ENCODE data around the gene BAHCC1.

The BAHCC1 gene

DNA sequence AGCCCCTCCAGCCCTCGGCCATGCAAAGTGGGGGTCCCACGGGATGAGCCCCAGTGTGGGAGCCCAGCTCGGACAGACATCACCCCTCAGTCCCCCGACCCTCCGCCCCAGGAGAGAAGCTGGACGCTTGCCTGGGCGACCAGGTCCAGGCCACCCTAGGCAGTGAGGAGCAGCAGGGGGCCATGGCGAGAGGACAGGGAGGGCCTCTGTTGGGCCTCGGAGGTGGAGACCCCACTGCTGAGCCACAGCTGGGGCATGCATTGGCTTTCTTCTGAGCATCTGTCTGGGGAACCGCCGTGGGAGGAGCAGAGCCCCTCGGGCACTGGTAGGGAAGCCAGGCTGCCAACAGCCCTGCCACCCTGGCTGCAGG is 104.3 kb downstream of the BAHCC1 start:
- Mint-ChIP-seq H3K4me1 (ENCODE audit: low read depth) (no peaks in the 10 kb centered on the region), H3K27me3 (peaks cover 6% of the 10 kb centered on the region), H3K36me3 (ENCODE audit: low read depth) (no peaks in the 10 kb centered on the region), H3K4me3 (no peak overlapping the region), H3K9me3 (no peaks in the 10 kb centered on the region), H3K27ac (no peak overlapping the region)
- DNase-seq, result no peak

DNA sequence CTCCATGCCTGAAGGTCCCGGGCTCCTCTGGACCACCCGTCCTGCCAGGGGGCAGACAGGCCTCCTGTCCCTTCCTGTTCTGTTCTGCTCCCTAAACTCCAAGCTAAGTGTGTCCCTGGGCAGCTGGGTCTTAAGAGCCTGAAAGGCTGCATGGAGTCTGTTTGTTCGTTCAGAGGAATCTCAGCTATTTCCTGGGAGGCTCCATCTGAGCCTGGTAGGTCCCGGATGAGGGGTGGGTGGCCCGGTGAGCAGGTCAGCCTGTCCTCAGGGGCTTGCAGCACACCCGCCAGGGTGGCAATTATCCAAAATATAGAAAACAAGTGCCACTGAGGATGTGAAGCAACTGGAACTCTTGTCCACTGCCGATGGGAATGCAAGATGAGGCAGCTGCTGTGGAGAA is 104.8 kb downstream of the BAHCC1 start:
- Mint-ChIP-seq H3K27ac (no peak overlapping the region), H3K27me3 (peaks cover 6% of the 10 kb centered on the region), H3K9me3 (no peaks in the 10 kb centered on the region), H3K4me3 (no peak overlapping the region), H3K36me3 (ENCODE audit: low read depth) (no peaks in the 10 kb centered on the region), H3K4me1 (ENCODE audit: low read depth) (no peaks in the 10 kb centered on the region)
- no peak for DNase-seq

DNA sequence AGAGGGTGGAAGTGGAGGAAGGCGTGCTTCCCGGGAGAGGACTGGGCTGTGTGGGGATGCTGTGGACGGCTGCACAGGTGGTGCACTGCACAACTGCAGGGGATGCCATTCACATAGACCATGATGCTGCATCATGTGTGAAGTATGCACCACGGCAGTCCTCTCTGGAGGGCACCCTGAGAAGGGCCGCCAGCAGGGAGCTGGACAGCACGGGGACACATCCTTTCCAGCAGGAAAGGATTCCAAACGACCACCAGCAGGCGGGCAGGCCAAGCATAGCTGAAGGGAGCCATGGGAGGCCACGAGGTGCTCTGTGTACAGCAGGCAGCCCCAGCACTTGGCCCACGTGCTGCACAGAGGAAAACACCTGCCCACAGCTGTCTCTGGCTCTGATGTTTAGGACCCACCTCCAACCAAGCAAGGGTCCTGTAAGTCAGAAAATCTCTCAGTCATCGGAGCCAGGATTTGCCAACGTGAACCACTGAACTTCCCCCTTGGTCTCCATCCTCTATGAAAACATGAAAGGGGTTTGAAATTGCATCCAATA is 107.3 kb downstream of the BAHCC1 start:
- peaks cover 6% of the 10 kb centered on the region for H3K27me3 Mint-ChIP-seq
- no peak overlapping the region for H3K27ac Mint-ChIP-seq
- no peaks in the 10 kb centered on the region for H3K36me3 Mint-ChIP-seq (ENCODE audit: low read depth)
- no peak overlapping the region for H3K4me3 Mint-ChIP-seq
- no peak for DNase-seq
- no peaks in the 10 kb centered on the region for H3K9me3 Mint-ChIP-seq
- H3K4me1 Mint-ChIP-seq (ENCODE audit: low read depth), result no peaks in the 10 kb centered on the region

DNA sequence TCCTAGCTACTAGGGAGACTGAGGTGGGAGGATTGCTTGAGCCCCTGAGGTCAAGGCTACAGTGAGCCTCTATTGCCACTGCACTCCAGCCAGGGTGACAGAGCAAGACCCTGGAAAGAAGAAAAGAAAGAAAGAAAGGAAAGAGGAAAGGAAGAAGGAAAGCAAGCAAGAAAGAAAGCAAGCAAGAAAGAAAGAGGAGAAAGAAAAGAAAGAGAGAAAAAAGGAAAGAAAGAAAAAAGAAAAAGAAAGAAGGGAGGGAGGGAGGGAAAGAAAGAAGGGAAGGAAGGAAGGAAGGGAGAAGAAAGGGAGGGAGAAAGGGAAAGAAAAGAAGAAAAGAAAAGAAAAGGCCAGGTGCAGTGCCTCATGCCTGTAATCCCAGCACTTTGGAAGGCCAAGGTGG is 108.4 kb downstream of the BAHCC1 start:
- DNase-seq, result no peak
- H3K36me3 Mint-ChIP-seq (ENCODE audit: low read depth), result peaks cover 9% of the 10 kb centered on the region
- peaks cover 4% of the 10 kb centered on the region for H3K4me1 Mint-ChIP-seq (ENCODE audit: low read depth)
- no peaks in the 10 kb centered on the region for H3K9me3 Mint-ChIP-seq
- no peak overlapping the region for H3K4me3 Mint-ChIP-seq
- H3K27ac Mint-ChIP-seq, result no peak overlapping the region
- H3K27me3 Mint-ChIP-seq, result no peaks in the 10 kb centered on the region

DNA sequence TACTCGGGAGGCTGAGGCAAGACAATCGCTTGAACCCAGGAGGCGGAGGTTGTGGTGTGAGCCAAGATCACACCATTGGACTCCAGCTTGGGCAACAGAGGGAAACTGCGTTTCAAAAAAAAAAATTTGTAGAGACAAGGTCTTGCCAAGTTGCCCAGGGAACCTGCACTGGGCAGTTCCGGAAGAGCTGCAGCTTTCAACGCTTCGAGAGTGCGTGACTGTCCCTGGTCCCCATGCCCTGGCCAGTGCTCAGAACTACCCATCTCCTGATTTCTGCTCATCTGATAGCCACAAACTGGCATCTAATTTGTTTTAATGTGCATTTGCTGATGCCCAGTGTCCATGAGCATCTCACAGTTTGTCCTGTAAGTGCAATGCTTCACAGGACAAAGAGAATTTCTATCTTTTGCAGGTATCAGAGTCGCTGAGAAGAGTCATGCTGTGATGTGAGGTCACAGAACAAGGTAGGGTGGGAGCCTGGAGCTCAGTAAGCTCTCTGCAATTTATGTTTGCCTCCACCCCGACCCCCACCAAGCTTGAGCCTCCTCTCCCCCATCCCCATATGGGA is 113.5 kb downstream of the BAHCC1 start:
- peak overlapping the region; percentile 94 for H3K27ac Mint-ChIP-seq
- H3K4me3 Mint-ChIP-seq, result peak overlapping the region; percentile 94
- no peak for DNase-seq
- H3K27me3 Mint-ChIP-seq, result no peaks in the 10 kb centered on the region
- peaks cover 18% of the 10 kb centered on the region for H3K4me1 Mint-ChIP-seq (ENCODE audit: low read depth)
- peaks cover 49% of the 10 kb centered on the region for H3K36me3 Mint-ChIP-seq (ENCODE audit: low read depth)
- H3K9me3 Mint-ChIP-seq, result no peaks in the 10 kb centered on the region

DNA sequence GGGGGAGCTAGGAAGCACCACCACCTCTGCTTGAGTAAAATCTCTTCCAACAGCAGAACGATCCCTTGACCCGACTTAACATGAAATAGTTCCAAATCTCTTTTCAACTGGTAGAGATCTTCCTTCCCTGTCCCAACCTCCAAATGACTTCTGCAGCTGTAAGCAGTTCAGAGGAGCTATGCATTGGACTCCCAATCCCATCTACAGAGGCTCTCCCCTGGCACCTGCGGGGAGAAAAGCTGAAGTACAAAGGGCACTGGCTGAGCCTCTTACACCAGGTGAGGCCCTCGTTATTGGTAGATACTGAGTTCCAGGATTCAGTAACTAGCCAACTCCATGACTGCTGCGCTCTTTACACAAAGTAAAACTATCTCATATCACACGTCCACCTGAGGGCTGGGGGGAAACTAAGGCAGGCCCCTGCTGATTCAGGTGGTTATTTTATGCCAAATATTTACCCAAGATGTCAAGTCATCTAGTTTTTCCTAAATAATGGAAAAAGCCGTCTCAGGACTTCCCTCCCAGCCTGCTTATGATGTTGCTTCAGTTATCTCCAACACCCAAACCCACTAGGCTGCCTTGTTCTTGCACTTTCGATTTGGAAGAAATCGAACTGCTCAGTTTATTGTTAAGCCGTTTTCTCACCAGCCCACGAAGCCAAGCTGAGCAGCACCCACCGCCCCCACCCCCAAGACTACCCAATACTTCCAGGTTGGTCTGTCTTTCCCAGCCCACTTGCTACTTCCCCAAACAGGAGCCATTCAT is 114.1 kb downstream of the BAHCC1 start:
- peaks cover 50% of the 10 kb centered on the region for H3K36me3 Mint-ChIP-seq (ENCODE audit: low read depth)
- peak overlapping the region; percentile 94 for H3K27ac Mint-ChIP-seq
- peak; percentile 51 for DNase-seq
- H3K27me3 Mint-ChIP-seq, result no peaks in the 10 kb centered on the region
- peaks cover 18% of the 10 kb centered on the region for H3K4me1 Mint-ChIP-seq (ENCODE audit: low read depth)
- H3K4me3 Mint-ChIP-seq, result peak overlapping the region; percentile 94
- H3K9me3 Mint-ChIP-seq, result no peaks in the 10 kb centered on the region

DNA sequence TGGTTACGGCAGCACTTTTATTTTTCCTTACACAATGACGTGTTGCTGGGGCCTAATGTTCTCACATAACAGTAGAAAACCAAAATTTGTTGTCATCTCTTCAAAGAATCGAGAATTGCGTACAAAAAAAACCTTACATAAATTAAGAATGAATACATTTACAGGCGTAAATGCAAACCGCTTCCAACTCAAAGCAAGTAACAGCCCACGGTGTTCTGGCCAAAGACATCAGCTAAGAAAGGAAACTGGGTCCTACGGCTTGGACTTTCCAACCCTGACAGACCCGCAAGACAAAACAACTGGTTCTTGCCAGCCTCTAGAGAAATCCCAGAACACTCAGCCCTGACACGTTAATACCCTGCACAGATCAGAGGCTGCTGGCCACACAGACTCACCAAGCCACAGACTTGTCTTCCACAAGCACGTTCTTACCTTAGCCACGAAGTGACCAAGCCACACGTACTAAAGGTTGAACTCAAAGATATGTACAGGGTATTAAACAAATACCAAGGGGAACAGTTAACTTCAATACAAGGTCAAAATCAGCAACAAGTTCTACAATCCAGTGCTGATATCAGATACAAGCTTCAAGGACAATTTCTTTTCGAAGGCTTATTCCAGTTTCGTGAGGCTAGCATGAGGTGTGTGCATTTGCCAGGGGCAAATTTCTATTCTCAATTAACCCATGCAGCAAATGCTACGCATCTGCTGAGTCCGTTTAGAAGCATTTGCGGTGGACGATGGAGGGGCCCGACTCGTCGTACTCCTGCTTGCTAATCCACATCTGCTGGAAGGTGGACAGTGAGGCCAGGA is 114.9 kb downstream of the BAHCC1 start:
- DNase-seq, result no peak
- Mint-ChIP-seq H3K27ac (peak overlapping the region; percentile 94), H3K4me1 (ENCODE audit: low read depth) (peaks cover 18% of the 10 kb centered on the region), H3K4me3 (peak overlapping the region; percentile 94), H3K36me3 (ENCODE audit: low read depth) (peaks cover 51% of the 10 kb centered on the region), H3K9me3 (no peaks in the 10 kb centered on the region), H3K27me3 (no peaks in the 10 kb centered on the region)

DNA sequence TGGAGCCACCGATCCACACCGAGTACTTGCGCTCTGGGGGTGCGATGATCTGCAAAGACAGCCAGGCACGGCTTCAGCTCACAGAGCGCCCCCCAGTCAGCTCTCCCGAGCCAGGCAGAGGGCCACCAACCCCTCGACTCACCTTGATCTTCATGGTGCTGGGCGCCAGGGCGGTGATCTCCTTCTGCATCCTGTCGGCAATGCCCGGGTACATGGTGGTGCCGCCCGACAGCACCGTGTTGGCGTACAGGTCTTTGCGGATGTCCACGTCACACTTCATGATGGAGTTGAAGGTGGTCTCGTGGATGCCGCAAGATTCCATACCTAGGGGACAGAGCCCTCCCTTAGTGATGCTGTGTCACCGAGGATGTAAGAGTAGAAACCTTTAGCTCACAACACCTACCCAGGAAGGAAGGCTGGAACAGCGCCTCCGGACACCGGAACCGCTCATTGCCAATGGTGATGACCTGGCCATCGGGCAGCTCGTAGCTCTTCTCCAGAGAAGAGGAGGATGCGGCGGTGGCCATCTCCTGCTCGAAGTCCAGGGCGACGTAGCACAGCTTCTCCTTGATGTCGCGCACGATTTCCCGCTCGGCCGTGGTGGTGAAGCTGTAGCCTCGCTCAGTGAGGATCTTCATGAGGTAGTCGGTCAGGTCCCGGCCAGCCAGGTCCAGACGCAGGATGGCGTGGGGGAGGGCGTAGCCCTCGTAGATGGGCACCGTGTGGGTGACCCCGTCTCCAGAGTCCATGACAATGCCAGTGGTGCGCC is 115.7 kb downstream of the BAHCC1 start:
- Mint-ChIP-seq H3K4me3 (peak overlapping the region; percentile 94), H3K36me3 (ENCODE audit: low read depth) (peaks cover 56% of the 10 kb centered on the region), H3K27me3 (no peaks in the 10 kb centered on the region), H3K9me3 (no peaks in the 10 kb centered on the region), H3K27ac (peak overlapping the region; percentile 94), H3K4me1 (ENCODE audit: low read depth) (peaks cover 22% of the 10 kb centered on the region)
- DNase-seq, result peak; percentile 63

DNA sequence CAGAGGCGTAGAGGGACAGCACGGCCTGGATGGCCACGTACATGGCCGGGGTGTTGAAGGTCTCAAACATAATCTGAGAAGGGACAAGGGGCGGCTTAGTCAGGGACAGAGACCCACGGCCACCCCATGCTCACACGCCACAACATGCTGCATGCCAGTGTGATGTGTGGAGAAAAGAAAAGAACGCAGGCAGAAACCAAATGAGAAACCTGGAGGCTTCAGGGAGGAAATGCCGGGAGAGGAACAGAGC is 116.2 kb downstream of the BAHCC1 start:
- Mint-ChIP-seq H3K27ac (peak overlapping the region; percentile 94), H3K9me3 (no peaks in the 10 kb centered on the region), H3K36me3 (ENCODE audit: low read depth) (peaks cover 60% of the 10 kb centered on the region), H3K4me3 (peak overlapping the region; percentile 94), H3K4me1 (ENCODE audit: low read depth) (peaks cover 27% of the 10 kb centered on the region), H3K27me3 (no peaks in the 10 kb centered on the region)
- DNase-seq, result no peak

DNA sequence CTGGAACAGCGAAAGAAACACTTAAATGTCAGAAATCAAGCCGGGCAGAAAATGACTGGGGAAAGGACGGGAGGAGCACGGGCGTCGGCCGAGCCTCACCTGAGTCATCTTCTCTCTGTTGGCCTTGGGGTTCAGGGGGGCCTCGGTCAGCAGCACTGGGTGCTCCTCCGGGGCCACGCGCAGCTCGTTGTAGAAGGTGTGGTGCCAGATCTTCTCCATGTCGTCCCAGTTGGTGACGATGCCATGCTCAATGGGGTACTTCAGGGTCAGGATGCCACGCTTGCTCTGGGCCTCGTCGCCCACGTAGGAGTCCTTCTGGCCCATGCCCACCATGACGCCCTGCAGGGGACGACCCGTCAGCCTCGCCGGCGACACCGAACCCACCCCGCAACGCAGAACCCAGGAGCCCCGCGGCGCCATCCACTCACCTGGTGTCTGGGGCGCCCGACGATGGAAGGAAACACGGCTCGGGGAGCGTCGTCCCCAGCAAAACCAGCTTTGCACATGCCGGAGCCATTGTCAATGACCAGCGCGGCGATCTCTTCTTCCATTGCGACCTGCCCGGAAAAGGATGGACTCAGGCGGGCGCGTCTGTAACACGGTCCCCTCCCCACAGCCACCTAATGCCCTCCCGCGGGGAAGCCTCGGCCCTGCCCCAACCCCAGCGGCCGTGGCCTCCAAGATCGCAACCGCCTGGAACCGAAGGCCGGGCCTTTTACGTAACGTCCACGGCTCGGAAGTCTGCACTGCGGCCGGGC is 116.7 kb downstream of the BAHCC1 start:
- DNase-seq, result peak; percentile 69
- Mint-ChIP-seq H3K4me1 (ENCODE audit: low read depth) (peaks cover 31% of the 10 kb centered on the region), H3K36me3 (ENCODE audit: low read depth) (peaks cover 63% of the 10 kb centered on the region), H3K4me3 (peak overlapping the region; percentile 94), H3K27me3 (no peaks in the 10 kb centered on the region), H3K9me3 (no peaks in the 10 kb centered on the region), H3K27ac (peak overlapping the region; percentile 94)

DNA sequence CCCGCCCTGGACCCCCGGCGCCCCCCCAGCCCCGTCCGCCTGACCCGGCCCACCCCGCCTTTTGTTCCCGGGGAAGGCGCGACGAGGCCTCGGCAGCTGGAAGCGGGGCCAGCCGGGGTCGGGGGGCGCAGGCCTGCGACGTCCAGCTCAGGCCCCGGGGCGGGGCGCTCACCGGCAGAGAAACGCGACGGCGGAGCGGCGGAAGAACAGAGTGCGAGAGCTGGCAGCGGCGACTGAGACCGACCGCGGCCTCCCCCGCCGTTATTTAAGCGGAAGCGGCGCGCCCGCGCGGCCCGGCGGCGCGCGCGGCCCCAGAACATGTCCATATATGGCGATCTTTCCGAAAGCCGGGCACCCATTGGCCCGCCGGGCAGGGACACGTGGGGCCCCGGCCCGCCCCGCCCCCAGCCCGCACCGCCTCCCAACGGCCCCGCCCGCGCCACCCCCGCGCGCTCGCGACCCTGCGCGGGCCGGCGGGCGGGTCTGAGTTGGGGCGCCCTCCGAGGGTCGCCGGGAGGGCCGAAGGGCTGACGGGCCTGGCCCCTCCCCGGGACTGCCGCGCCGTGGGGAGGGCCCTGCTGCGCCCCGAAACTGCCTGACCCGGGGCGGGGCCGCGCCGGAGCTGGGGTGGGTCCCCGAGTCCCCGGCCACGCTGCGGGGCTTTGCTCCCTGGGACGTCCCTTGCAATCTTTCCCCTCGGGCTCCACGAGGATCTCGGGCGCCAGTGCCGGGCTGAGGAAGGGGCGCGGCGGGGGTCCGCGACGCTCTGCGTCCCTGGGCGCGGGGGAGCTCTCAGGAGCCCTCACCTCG is 117.5 kb downstream of the BAHCC1 start, which contains the start of gene ACTG1:
Gene ACTG1 (minus strand): TSS at position 238 of the 810 bp plus-strand sequence. CDS start 445 bp downstream, outside the sequence.
- Mint-ChIP-seq H3K4me1 (ENCODE audit: low read depth) (peaks cover 29% of the 10 kb centered on the region), H3K27me3 (no peaks in the 10 kb centered on the region), H3K36me3 (ENCODE audit: low read depth) (peaks cover 61% of the 10 kb centered on the region), H3K27ac (peak within 1 kb of the TSS; percentile 95), H3K4me3 (peak within 1 kb of the TSS; percentile 94), H3K9me3 (no peaks in the 10 kb centered on the region)
- peak; percentile 95 for DNase-seq

DNA sequence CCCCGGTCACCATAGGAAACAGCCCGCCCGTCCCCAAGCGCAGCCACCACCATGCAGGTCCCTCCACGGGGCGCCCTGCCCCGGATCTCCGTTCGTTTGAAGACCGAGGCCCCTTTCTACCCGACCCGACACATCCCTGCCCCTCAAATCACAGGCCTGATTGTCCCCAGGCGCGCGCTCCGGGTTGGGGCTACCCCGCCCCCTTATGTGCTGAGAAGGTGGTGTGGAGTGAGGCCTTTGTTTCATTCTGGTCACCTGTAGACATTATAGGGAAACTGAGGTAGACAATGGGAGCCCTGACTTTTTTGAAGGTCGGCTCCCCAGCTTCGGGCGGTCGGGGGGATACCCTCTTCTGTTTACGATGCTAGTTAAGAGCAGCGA is 118.1 kb downstream of the BAHCC1 start:
- DNase-seq, result no peak
- H3K4me1 Mint-ChIP-seq (ENCODE audit: low read depth), result peaks cover 34% of the 10 kb centered on the region
- H3K9me3 Mint-ChIP-seq, result no peaks in the 10 kb centered on the region
- H3K4me3 Mint-ChIP-seq, result peak overlapping the region; percentile 90
- H3K36me3 Mint-ChIP-seq (ENCODE audit: low read depth), result peaks cover 56% of the 10 kb centered on the region
- no peaks in the 10 kb centered on the region for H3K27me3 Mint-ChIP-seq
- peak overlapping the region; percentile 95 for H3K27ac Mint-ChIP-seq
